OCI-LY3 (cell line): ENCODE results near the gene ENAM.
"Not testable (repeated sequence)": the region's sequence is repeated elsewhere in the genome, so short reads cannot be mapped to it uniquely, and the experiment has no call there.

Experiments
- H2AFZ ChIP-seq: fragments of 200-600, 300-600 bp; shearing (Covaris generic); 2 replicates; pipeline ENCODE4 v1.6.0; 2014; ENCODE audit warnings: antibody characterized with exemption, low read depth, low read length
- H3K27ac ChIP-seq: fragments of 200-600, 300-600 bp; sonication (generic); 2 replicates; pipeline ENCODE4 v1.5.1; 2014; ENCODE audit warnings: mild to moderate bottlenecking, low read length, moderate library complexity, mixed read lengths
- H3K27me3 ChIP-seq: fragments of 200-600, 300-600 bp; sonication (generic); 2 replicates; pipeline ENCODE4 v1.6.1; 2014; ENCODE audit warnings: low read depth, low read length, mixed read lengths
- H3K36me3 ChIP-seq: fragments of 200-600, 300-600 bp; sonication (generic); replicated peaks from 2 replicates; pipeline ENCODE3; 2014; ENCODE audit warnings: low read depth, low read length, mixed read lengths
- H3K4me1 ChIP-seq: fragments of 300-600, 200-600 bp; sonication (generic); 2 replicates; pipeline ENCODE4 v1.6.1; 2014; ENCODE audit warnings: low read length, mixed read lengths
- H3K4me2 ChIP-seq: fragments of 200-600, 300-600 bp; sonication (generic); 2 replicates; pipeline ENCODE4 v1.6.1; 2014; ENCODE audit warnings: low read length, mixed read lengths
- H3K4me3 ChIP-seq: fragments of 300-600, 200-600 bp; sonication (generic); 2 replicates; pipeline ENCODE4 v1.5.1; 2014; ENCODE audit warnings: antibody characterized with exemption, mild to moderate bottlenecking, low read length, moderate library complexity
- H3K79me2 ChIP-seq: fragments of 300-600, 200-600 bp; shearing (Covaris generic); 2 replicates; pipeline ENCODE4 v1.6.1; 2014; ENCODE audit warnings: mild to moderate bottlenecking, low read length, mixed read lengths
- H3K9ac ChIP-seq: fragments of 300-600, 200-600 bp; shearing (Covaris generic); 2 replicates; pipeline ENCODE4 v1.6.0; 2014; ENCODE audit warnings: mild to moderate bottlenecking, low read length, moderate library complexity
- H3K9me3 ChIP-seq: fragments of 200-600, 300-600 bp; shearing (Covaris generic); 2 replicates; pipeline ENCODE4 v1.6.1; 2014; ENCODE audit warnings: low read length, mixed read lengths; ENCODE audit not compliant: insufficient read depth
- H4K20me1 ChIP-seq: fragments of 200-600, 300-600 bp; sonication (generic); 2 replicates; pipeline ENCODE4 v1.6.1; 2016; ENCODE audit warnings: low read length, mixed read lengths; ENCODE audit not compliant: insufficient read depth
- EZH2phosphoT487 ChIP-seq: fragments of 200-600 bp; shearing (Covaris generic); IDR thresholded peaks from 2 replicates; pipeline ENCODE4 v1.6.1; 2018; ENCODE audit warnings: antibody characterized with exemption, mixed run types, low read depth
- TF ChIP-seq, protein P1 (sequence below): fragments of 200-600, 300-600 bp; sonication (generic); IDR thresholded peaks from 2 replicates; pipeline ENCODE4 v1.5.1; 2014; ENCODE audit warnings: antibody characterized with exemption, low read length, low read depth

ENAM gene

GRCh38 chr4:70632028-70632427 is 3.5 kb downstream of the ENAM start:
- Histone ChIP-seq H3K9me3 (no peaks in the 10 kb centered on the region), H3K36me3 (no peaks in the 10 kb centered on the region), H3K27ac (no peak overlapping the region), H4K20me1 (no peaks in the 10 kb centered on the region), H2AFZ (no peak overlapping the region), H3K4me2 (peak overlapping the region; percentile 5), H3K4me3 (no peak overlapping the region), H3K79me2 (no peaks in the 10 kb centered on the region), H3K27me3 (no peaks in the 10 kb centered on the region), H3K9ac (no peak overlapping the region), H3K4me1 (peaks cover 56% of the 10 kb centered on the region)
- TF ChIP-seq EZH2phosphoT487 = no peak
- TF ChIP-seq, protein P1, sequence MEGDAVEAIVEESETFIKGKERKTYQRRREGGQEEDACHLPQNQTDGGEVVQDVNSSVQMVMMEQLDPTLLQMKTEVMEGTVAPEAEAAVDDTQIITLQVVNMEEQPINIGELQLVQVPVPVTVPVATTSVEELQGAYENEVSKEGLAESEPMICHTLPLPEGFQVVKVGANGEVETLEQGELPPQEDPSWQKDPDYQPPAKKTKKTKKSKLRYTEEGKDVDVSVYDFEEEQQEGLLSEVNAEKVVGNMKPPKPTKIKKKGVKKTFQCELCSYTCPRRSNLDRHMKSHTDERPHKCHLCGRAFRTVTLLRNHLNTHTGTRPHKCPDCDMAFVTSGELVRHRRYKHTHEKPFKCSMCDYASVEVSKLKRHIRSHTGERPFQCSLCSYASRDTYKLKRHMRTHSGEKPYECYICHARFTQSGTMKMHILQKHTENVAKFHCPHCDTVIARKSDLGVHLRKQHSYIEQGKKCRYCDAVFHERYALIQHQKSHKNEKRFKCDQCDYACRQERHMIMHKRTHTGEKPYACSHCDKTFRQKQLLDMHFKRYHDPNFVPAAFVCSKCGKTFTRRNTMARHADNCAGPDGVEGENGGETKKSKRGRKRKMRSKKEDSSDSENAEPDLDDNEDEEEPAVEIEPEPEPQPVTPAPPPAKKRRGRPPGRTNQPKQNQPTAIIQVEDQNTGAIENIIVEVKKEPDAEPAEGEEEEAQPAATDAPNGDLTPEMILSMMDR = no peak

DNA sequence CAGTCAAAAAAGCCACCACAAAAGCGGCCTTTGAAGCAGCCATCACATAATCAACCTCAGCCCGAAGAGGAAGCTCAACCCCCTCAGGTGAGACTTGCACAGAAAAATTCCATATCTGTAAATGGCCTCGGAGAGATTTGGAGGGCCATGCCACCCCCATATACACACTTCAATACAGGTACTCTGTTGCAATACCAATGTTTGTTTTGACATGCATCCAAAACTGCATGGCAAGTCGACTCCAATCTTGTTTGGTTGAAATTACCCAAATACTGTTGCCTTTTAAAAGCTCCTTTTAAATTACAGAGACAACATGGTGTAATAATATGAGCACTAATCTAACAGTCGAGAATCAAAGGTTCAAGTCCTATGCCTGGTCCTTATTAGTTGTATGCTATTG is 5.9 kb downstream of the ENAM start:
- TF ChIP-seq, protein P1 = no peak
- TF ChIP-seq EZH2phosphoT487 = no peak
- no peak overlapping the region for H3K27ac ChIP-seq
- H3K9me3 ChIP-seq = no peaks in the 10 kb centered on the region
- H3K36me3 ChIP-seq = no peaks in the 10 kb centered on the region
- H3K79me2 ChIP-seq = no peaks in the 10 kb centered on the region
- H3K9ac ChIP-seq = no peak overlapping the region
- H3K27me3 ChIP-seq = no peaks in the 10 kb centered on the region
- H4K20me1 ChIP-seq = no peaks in the 10 kb centered on the region
- no peak overlapping the region for H3K4me3 ChIP-seq
- no peak overlapping the region for H3K4me2 ChIP-seq
- H2AFZ ChIP-seq = no peak overlapping the region
- peaks cover 52% of the 10 kb centered on the region for H3K4me1 ChIP-seq

DNA sequence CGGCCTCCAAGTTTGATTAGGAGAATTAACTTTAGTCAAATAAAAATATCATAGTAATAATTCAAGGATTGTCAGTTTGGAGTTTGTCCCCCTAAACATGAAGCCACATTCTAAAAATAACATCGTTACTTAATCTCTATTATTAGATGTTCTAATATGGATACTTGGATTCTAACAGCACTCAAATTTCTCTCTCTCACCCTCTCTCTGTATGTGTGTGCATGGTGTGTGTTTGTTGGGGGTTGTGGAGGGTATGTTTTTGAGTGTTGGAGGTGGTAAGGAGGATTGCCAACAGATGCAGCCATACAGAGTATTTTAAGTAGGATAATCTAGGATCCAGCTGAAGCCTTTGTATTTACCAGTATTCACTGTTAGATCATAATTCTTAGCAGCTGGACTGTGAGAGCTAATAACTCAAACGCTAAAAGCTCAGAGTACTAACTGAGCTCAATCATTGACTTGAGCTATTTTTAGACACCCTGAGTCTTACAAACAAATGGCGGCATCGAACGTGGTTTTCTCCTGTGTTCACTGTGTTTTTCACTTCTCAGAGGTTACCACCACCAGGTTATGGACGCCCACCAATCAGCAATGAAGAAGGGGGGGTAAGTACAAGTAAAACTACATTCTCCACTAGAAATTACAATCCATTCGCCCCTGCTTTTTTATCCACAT is 8.8 kb downstream of the ENAM start:
- peak overlapping the region; percentile 44 for H3K4me3 ChIP-seq
- TF ChIP-seq, protein P1 = no peak
- no peak for TF ChIP-seq EZH2phosphoT487
- H4K20me1 ChIP-seq = no peaks in the 10 kb centered on the region
- H3K4me2 ChIP-seq = peak overlapping the region; percentile 76
- no peaks in the 10 kb centered on the region for H3K27me3 ChIP-seq
- peak overlapping the region; percentile 33; the same call in 1 of the 2 replicates for H3K27ac ChIP-seq
- H3K9me3 ChIP-seq = no peaks in the 10 kb centered on the region
- no peaks in the 10 kb centered on the region for H3K36me3 ChIP-seq
- H2AFZ ChIP-seq = peak overlapping the region; percentile 99
- H3K9ac ChIP-seq = peak overlapping the region; percentile 35
- no peaks in the 10 kb centered on the region for H3K79me2 ChIP-seq
- H3K4me1 ChIP-seq = peaks cover 39% of the 10 kb centered on the region

DNA sequence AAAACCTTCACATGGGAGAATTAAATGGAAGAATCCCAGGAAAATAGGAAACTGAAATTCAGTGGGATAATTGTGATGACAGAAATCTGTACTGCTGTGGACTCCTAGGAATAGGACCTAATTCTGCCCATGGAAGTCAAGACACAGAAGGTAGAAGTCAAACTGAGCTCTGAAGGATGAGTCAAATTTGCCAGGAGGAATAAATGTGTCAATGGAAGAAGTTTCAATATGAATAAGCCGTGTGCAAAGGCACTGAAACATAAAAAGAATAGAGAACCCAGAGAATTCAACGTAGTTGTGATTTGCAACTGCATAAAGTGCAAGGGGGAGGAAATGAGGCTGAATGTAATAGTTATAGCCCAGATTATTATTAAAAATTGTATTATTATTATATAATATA is 11.6 kb downstream of the ENAM start:
- TF ChIP-seq EZH2phosphoT487 = no peak
- TF ChIP-seq, protein P1 = no peak
- 0 out of 2 replicates have a peak overlapping the region, but pooled peaks have one; percentile 11 for H3K4me3 ChIP-seq
- H3K9ac ChIP-seq = no peak overlapping the region
- no peaks in the 10 kb centered on the region for H3K9me3 ChIP-seq
- no peaks in the 10 kb centered on the region for H3K36me3 ChIP-seq
- H3K27ac ChIP-seq = no peak overlapping the region
- no peaks in the 10 kb centered on the region for H3K79me2 ChIP-seq
- H3K27me3 ChIP-seq = no peaks in the 10 kb centered on the region
- peak overlapping the region; percentile 60 for H3K4me2 ChIP-seq
- no peaks in the 10 kb centered on the region for H4K20me1 ChIP-seq
- peaks cover 32% of the 10 kb centered on the region for H3K4me1 ChIP-seq
- no peak overlapping the region for H2AFZ ChIP-seq

- not testable (repeated sequence) for H3K27ac ChIP-seq, H3K4me2 ChIP-seq, H3K27me3 ChIP-seq, H4K20me1 ChIP-seq, H3K9me3 ChIP-seq, H2AFZ ChIP-seq, H3K4me3 ChIP-seq, H3K36me3 ChIP-seq, H3K79me2 ChIP-seq, H3K9ac ChIP-seq
- peaks cover 15% of the 10 kb centered on the region for H3K4me1 ChIP-seq
Observed at GRCh38 chr4:70650741-70651140, 22.2 kb downstream of the ENAM start.
